Smooth muscle cell (in vitro differentiated cells): ENCODE measurements around the gene PAPPA2. TPM values are rescaled to one million over a fixed set of nuclear protein-coding genes. Genes with fewer than 3 reads are reported as not detected.
"Not testable (repeated sequence)": the region's sequence is repeated elsewhere in the genome, so short reads cannot be mapped to it uniquely, and the experiment has no call there.

Experiments
- DNase-seq: peaks from one replicate; lab custom pipeline; 2025; ENCODE audit not compliant: unreplicated experiment; lab: John Stamatoyannopoulos, UW
- H2AFZ ChIP-seq: fragments of 200-600 bp; sonication (generic); 2 replicates; pipeline ENCODE4 v1.6.0; 2016; ENCODE audit warnings: antibody characterized with exemption, low read depth, mild to moderate bottlenecking
- H3F3A ChIP-seq: fragments of 200-600 bp; sonication (generic); 2 replicates; pipeline ENCODE4 v1.6.0; 2017; ENCODE audit warnings: antibody characterized with exemption, low read depth
- H3K27ac ChIP-seq: fragments of 200-600 bp; sonication (generic); 2 replicates; pipeline ENCODE4 v1.5.1; 2016; ENCODE audit warnings: low read depth, mild to moderate bottlenecking
- H3K27me3 ChIP-seq: fragments of 200-600 bp; sonication (generic); 2 replicates; pipeline ENCODE4 v1.6.1; 2016; ENCODE audit warnings: low read depth, mild to moderate bottlenecking
- H3K36me3 ChIP-seq: fragments of 200-600 bp; sonication (generic); 2 replicates; pipeline ENCODE4 v1.5.1; 2016; ENCODE audit warnings: low read depth
- H3K4me1 ChIP-seq: fragments of 200-600 bp; sonication (generic); 2 replicates; pipeline ENCODE4 v1.5.1; 2016; ENCODE audit warnings: low read depth
- H3K4me2 ChIP-seq: fragments of 200-600 bp; sonication (generic); 2 replicates; pipeline ENCODE4 v1.6.0; 2016; ENCODE audit warnings: mild to moderate bottlenecking
- H3K4me3 ChIP-seq: fragments of 200-600 bp; sonication (generic); 2 replicates; pipeline ENCODE4 v1.5.1; 2016; ENCODE audit warnings: mild to moderate bottlenecking
- H3K79me2 ChIP-seq: fragments of 200-600 bp; sonication (generic); 2 replicates; pipeline ENCODE4 v1.6.0; 2016; ENCODE audit warnings: low read depth, mild to moderate bottlenecking
- H3K9ac ChIP-seq: fragments of 200-600 bp; sonication (generic); 2 replicates; pipeline ENCODE4 v1.6.0; 2016; ENCODE audit warnings: low read depth
- H3K9me3 ChIP-seq: fragments of 200-600 bp; sonication (generic); replicated peaks from 2 replicates; pipeline ENCODE4 v1.5.1; 2016; ENCODE audit warnings: low read depth
- H4K20me1 ChIP-seq: fragments of 200-600 bp; sonication (generic); 2 replicates; pipeline ENCODE4 v1.6.0; 2016; ENCODE audit warnings: low read depth
- CTCF ChIP-seq: fragments of 200-600 bp; sonication (generic); IDR thresholded peaks from 2 replicates; pipeline ENCODE4 v1.5.1; 2017; ENCODE audit warnings: borderline replicate concordance, mild to moderate bottlenecking, antibody characterized with exemption; ENCODE audit not compliant: insufficient read depth, poor library complexity, severe bottlenecking
- WGBS: methylation state at CpG from one replicate; pipeline ENCODE4 v1.1.7; 2016; ENCODE audit warnings: low lambda C conversion rate; 5-methylcytosine and 5-hydroxymethylcytosine counted together
- polyA plus RNA-seq: library from polyadenylated mRNA; unstranded; fragments of >200 nt; fragmentation: Nextera tagmentation; extraction: Ambion mirVana; gene quantifications from 2 replicates; pipeline ENCODE4 v1.2.1, GENCODE V29; 2016
- total RNA-seq: library from RNA; depleted of rRNA; stranded (reverse); fragments of >200 nt; gene quantifications from 2 replicates; pipeline ENCODE4 v1.2.3, GENCODE V29; 2014

The PAPPA2 gene
- total and polyA plus RNA-seq, 2 experiments from 2014 or later = 0.03 to 0.27 TPM

GRCh38 chr1:176619261-176619660, 156.3 kb downstream of the PAPPA2 start:
- Histone ChIP-seq H3K27ac (no peak overlapping the region), H3K79me2 (no peaks in the 10 kb centered on the region), H4K20me1 (no peaks in the 10 kb centered on the region), H3K4me3 (no peak overlapping the region), H3K27me3 (no peaks in the 10 kb centered on the region), H3K4me1 (no peaks in the 10 kb centered on the region), H3K9me3 (no peaks in the 10 kb centered on the region), H2AFZ (no peak overlapping the region), H3F3A (no peaks in the 10 kb centered on the region), H3K36me3 (no peaks in the 10 kb centered on the region), H3K4me2 (no peak overlapping the region), H3K9ac (no peak overlapping the region)
- no peak for TF ChIP-seq CTCF
- no peak for DNase-seq
- WGBS = 69% methylated on average over 1 of the region's 1 CpG

GRCh38 chr1:176625365-176625764, 162.4 kb downstream of the PAPPA2 start:
- no peak for TF ChIP-seq CTCF
- no peaks in the 10 kb centered on the region for H3K9me3 ChIP-seq
- H3K27me3 ChIP-seq = peaks cover 3% of the 10 kb centered on the region
- no peak for DNase-seq
- H3K36me3 ChIP-seq = no peaks in the 10 kb centered on the region
- H3K4me2 ChIP-seq = no peak overlapping the region
- no peak overlapping the region for H3K4me3 ChIP-seq
- no peaks in the 10 kb centered on the region for H4K20me1 ChIP-seq
- H3K4me1 ChIP-seq = no peaks in the 10 kb centered on the region
- no peaks in the 10 kb centered on the region for H3F3A ChIP-seq
- H2AFZ ChIP-seq = no peak overlapping the region
- 89% methylated on average over 3 of the region's 3 CpGs for WGBS
- no peak overlapping the region for H3K27ac ChIP-seq
- no peak overlapping the region for H3K9ac ChIP-seq
- no peaks in the 10 kb centered on the region for H3K79me2 ChIP-seq

GRCh38 chr1:176626572-176627061, 163.6 kb downstream of the PAPPA2 start:
- no peak overlapping the region for H3K4me3 ChIP-seq
- no peaks in the 10 kb centered on the region for H3K4me1 ChIP-seq
- H3K9ac ChIP-seq = no peak overlapping the region
- no peaks in the 10 kb centered on the region for H3K79me2 ChIP-seq
- peaks cover 3% of the 10 kb centered on the region for H3K27me3 ChIP-seq
- DNase-seq = no peak
- no peak overlapping the region for H3K4me2 ChIP-seq
- H3K9me3 ChIP-seq = no peaks in the 10 kb centered on the region
- H2AFZ ChIP-seq = no peak overlapping the region
- 95% methylated on average over 4 of the region's 4 CpGs for WGBS
- TF ChIP-seq CTCF = no peak
- H3K36me3 ChIP-seq = no peaks in the 10 kb centered on the region
- no peak overlapping the region for H3K27ac ChIP-seq
- H3F3A ChIP-seq = no peaks in the 10 kb centered on the region
- no peaks in the 10 kb centered on the region for H4K20me1 ChIP-seq

GRCh38 chr1:176628775-176629174, 165.8 kb downstream of the PAPPA2 start:
- no peaks in the 10 kb centered on the region for H3K79me2 ChIP-seq
- DNase-seq = no peak
- WGBS = 86% methylated on average over 2 of the region's 2 CpGs
- TF ChIP-seq CTCF = no peak
- H3K27ac ChIP-seq = no peak overlapping the region
- no peaks in the 10 kb centered on the region for H3F3A ChIP-seq
- H3K4me2 ChIP-seq = no peak overlapping the region
- H3K27me3 ChIP-seq = peaks cover 3% of the 10 kb centered on the region
- no peaks in the 10 kb centered on the region for H3K36me3 ChIP-seq
- no peaks in the 10 kb centered on the region for H4K20me1 ChIP-seq
- H3K9ac ChIP-seq = no peak overlapping the region
- H3K9me3 ChIP-seq = no peaks in the 10 kb centered on the region
- H3K4me3 ChIP-seq = no peak overlapping the region
- H3K4me1 ChIP-seq = no peaks in the 10 kb centered on the region
- no peak overlapping the region for H2AFZ ChIP-seq

- not testable (repeated sequence) for H3K9me3 ChIP-seq, H3K9ac ChIP-seq, H3K4me2 ChIP-seq, H3K4me1 ChIP-seq, H2AFZ ChIP-seq, H3K79me2 ChIP-seq, H3K27ac ChIP-seq, H3K36me3 ChIP-seq, H3K27me3 ChIP-seq, DNase-seq, H3F3A ChIP-seq, H3K4me3 ChIP-seq, H4K20me1 ChIP-seq
These were observed 171.8 kb downstream of the PAPPA2 start for GRCh38 chr1:176634733-176635132.
